ENCODE measurements around the gene CERS6.

GRCh38 chr2:168781191-168781817 is 325.2 kb downstream of the CERS6 start:
- no peak for TF ChIP-seq POLR2A (IDR thresholded peaks at IDR 0.05)
- no peak for TF ChIP-seq POLR2AphosphoS5 (IDR thresholded peaks at IDR 0.05)

All from transverse colon (tissue), 3 donors.